Activated T-cell treated with anti-CD3 and anti-CD28 coated beads for 4 hours (primary cell): ENCODE data around the gene PTPRT.

ENCODE experiments used
- DNase-seq: peaks from one replicate; pipeline ENCODE4 v3.0.0-alpha.2; 2020

PTPRT gene

DNA sequence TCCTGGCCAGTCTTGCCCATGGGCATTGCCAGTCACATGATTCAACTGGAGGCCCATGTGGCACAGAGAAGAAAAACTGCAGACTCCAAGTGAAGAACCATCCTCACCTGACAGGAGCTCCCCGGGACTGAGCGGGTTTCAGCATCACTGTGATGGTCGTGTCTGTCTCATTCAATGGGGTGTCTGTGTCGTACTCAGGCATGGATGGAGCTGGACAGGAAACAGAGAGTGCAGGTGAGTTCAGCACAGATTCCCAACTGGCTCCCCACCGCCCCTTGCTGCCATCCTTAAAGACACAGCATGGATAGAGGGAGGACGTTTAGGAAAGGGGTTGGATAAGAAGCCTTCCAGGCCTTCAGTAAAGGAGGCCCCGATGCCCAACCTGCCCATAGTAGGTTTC lies 839.2 kb downstream of the PTPRT start:
- DNase-seq, result no peak

DNA sequence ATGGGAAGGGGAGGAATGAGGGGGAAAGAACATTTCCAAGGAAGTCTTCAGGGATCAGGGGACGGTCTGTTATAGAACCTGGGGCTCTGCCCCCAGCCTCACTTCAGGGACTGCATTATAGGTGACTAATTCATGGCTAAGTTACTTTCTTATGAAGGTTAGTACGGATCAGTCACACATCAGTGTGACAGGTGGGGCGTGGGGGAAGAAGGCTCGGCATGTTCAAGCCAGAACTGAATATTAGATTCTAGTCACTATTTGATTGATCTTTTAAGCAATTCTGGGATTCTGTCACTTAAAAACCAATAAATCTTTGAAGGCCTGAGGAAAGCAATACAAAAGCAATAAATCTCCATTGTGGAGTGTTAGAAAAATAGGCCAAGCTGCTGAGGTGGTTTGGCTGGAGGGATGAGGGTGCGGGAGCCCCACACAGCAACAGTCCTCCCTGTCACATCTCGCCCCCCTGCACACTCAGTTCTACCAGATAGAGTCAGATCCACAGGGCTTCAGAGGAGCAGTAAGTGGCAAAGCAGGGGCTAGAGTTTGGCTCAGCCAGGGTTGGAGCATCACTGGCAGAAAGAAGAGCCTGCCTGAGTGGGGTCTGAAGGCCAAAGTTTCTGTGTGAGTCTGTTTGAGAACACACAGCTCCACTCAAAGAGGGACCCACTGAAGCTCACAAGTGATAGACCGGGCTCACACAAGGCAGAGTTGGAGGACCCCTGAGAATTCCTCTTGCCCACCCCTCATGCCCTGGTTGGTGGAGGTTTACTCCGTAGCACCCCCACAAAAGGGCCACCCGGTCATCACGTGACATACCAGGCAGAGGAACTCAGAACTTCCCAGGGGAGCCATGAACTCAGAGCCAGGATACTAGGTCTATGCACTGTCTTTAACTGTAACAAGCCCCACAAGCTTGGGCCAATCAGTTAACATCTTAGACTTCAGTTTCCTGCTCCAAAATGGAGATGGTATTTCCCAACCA lies 843.2 kb downstream of the PTPRT start:
- no peak for DNase-seq

DNA sequence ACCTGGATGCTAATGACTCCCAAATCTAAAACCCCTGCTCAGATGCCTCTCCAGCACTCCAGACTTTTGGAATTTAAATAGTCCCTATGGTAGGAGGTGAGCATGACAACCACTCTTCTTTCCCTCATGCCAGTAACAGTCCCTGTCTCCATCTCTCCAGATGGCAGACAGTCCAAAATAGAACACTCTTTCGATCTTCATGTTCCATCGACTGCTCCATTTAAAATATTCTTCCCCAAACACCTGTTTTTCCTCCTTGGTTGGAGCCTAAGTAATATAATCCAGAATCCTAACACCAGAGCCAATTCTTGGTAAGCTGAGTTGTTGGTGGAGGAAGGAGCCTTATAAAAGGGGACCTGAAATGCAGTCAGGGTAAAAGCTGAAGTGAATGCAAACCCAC lies 848.1 kb downstream of the PTPRT start:
- DNase-seq, result no peak

DNA sequence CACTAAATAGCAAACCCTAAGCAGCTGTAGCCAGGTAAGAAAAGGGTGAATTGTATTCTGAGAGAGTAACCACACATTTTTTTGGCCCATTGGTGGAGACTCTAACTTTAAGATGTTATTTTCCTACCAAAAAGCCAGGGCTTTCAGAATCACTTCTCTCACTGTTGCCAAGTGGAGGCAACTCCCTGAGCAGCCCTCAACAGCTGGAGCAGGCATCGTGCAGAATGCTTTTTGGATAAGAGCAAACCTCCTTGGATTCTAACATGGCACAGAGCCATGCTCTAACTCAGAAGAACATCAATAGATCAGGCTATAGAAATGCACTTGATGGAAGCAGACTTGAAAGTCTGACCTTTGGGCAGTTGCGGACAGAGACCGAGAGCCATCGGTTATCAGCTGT lies 849.3 kb downstream of the PTPRT start:
- DNase-seq, result no peak

DNA sequence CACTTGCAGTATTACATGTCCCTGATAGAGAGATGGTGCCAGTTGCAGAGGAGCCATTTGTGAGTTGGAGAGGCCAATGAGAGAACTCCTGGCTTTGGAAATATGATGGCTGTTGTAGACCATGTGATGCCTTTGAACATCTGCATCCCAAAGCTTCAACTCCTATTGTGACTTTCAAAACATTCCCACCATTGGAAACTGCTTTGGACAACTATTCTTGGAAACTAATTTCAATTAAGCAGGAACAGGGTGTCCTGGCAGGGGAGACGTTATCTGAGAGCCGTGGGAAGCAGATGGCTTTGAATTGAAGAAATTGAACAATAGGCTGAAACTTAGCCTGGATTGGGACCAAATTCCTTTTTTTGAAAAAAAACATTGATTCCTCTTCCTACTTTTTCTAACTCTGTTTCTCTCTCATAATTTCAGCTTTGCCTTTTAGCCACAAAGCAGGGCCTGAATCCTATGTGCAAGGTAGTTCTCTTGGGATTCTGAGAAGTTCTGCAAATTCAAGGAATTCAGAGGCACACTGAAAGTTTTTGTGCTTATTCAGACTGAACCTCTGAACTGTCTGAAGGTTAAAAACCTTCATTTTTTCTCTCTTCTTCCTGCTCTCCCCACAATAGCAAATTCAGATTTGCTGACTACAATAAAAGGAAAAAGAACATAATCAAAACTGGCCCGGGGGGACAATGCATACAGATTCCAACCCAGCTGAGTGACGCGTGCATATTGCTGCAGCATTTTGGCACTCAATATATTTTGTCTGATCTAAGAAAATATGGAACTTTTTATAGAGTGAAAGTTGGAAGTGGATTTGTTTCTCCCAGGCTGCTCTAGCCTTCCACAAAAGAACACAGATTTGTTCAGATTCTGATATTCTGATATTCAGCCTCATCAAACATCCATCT lies 851.2 kb downstream of the PTPRT start:
- DNase-seq, result no peak

DNA sequence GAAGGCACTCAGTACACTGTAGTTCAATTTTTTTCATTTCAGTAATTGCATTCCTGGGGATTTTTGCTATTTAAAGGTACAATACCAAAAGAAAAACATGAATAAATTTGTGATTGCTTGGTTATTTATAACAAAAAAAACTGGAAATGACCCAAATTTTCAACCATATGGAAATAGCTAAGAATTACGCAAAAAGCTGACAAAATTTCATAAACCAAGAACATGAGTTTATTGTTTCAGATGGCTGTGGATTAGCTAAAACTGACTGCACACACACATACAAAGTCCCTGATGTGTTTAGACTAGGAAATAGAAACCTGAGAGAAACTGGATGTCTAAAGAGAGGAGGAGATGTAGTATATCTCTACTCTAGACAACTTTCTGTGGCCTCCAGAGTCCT lies 853.1 kb downstream of the PTPRT start:
- no peak for DNase-seq

DNA sequence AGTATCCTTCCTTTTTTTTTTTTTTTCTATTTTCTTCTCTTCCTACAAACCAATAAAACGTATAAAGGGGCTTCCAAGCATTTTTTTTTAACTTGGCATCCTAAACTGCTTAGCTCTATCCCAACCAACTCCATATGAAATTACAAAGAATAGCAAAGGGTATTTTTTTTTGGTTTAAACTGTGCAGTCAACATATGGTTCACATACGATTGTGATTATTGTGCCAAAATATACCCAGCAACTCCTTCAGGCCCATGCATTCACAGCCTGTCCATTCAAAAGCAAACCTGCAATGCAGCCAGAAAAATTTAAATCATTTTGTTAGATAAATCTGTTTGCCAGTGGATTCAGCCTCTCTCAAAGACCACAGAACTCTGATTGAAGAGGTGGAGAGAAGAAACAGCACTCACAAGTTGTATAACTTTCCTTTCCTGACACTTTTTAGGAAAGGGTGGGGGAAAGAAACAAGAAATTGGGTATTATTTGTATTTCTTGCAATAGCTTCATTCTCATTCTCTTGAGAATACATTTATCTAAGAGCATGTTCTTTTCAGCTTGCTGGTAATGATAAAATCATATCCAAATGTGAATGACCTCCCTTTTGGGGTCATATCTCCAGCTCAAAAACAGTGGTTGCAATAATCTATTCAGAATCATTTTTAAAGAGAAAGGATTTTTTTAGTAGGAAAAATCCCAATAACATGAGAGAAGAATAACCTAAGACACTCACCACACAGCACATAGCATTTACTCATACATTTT lies 870.3 kb downstream of the PTPRT start:
- no peak for DNase-seq

DNA sequence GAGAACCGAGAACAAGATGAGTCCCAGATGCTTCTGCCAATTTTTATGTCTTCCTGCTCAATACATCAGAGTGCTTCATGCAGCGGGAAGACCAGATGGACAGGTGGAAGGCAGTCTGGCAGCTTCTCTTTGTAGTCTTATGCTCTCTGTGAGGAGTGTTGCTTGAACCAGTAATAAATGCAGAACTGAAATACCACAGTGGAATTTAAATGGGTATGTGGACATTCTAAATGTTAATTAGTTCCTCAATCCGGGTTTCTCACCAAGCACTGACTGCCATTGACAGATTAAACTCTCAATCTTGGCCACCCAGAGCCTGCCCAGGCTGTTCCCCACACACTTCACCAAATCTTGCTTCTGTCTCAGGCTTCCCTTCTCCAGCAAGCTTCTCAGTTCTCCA lies 876.0 kb downstream of the PTPRT start:
- no peak for DNase-seq

DNA sequence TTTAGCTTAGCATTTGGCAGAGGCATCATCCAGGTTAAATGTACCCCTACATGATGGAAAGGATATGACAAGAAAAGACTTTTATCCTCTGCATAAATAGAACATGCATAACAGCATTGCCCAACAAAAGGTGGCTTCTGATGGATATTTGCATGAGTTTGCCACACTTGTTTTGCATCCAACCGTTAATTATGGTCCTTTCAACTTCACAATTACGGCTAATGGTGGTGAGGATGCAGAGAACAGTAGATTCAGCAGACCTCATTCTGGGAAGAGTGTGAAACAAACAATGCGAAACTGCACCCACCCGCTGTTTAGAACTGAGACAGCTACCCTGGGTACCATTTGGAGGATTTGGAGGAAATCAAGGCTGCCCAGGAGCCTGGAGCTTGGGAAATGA lies 880.7 kb downstream of the PTPRT start:
- no peak for DNase-seq

DNA sequence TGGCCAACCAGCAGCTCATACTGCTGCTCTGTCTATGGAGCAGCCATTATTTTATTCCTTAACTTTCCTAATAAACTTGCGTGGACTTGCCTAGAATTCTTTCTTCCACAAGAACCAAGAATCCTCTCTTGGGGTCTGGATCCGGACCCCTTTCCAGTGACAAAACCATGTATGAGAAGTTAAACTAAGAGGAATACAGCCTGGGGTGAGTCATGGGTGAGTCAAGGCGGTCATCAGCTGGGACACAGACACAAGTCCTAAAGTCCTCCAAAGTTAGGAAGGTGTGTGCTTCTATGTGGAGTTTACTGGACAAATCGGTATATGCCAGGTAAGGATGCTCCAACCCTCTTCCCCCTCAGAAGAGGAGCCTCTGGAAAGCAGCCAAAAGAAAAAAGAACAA lies 881.5 kb downstream of the PTPRT start:
- DNase-seq, result no peak

DNA sequence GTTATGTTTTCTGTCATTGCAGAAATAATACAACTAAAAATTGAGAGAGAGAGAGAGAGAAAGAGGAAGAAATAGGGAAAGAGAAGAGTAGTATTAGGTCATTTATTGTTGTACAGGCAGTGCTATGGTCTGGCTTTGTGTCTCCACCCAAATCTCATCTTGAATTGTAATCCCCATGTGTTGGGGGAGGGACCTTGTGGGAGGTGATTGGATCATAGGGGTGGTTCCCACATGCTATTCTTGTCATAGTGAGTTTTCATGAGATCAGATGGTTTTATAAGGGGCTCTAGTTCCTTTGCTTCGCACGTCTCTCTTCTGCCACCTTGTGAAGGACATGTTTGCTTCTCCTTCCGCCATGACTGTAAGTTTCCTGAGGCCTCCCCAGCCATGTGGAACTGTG lies 894.1 kb downstream of the PTPRT start:
- no peak for DNase-seq

DNA sequence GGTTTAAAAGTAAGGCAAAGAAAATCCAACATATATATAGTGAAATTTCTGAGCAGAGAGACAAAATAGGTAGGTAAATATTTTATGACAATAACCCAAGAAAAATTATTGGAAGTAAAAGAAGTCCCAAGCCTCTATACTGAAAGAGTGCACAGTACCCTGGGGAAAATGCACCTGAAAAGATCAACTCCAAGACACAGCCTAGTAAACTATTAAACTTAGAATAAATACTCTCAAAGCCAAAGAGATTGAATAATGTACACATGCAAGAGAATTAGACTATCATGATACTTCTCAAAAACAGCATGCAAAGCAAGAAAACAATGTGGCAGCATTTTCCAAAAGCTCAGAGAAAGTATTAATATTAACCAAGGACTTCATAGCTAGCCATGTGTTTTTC lies 894.7 kb downstream of the PTPRT start:
- no peak for DNase-seq

DNA sequence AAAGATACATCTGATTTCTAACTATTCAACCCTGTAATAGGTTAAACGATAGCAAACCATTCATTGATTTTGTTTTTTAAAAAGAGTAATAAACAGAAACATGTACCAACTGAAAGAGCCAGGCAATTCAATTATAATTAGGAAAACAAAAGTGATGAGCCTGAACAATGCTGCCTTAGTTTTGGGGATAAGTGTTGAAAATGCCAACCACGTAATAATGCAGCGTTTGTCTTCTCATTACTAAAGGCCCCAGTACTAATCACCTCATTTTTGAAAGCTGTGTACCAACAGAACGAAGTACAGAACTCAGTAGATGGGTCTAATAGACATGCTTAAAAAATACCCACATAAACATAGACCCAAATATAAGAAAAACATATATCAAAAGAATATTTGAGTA lies 907.9 kb downstream of the PTPRT start:
- no peak for DNase-seq

DNA sequence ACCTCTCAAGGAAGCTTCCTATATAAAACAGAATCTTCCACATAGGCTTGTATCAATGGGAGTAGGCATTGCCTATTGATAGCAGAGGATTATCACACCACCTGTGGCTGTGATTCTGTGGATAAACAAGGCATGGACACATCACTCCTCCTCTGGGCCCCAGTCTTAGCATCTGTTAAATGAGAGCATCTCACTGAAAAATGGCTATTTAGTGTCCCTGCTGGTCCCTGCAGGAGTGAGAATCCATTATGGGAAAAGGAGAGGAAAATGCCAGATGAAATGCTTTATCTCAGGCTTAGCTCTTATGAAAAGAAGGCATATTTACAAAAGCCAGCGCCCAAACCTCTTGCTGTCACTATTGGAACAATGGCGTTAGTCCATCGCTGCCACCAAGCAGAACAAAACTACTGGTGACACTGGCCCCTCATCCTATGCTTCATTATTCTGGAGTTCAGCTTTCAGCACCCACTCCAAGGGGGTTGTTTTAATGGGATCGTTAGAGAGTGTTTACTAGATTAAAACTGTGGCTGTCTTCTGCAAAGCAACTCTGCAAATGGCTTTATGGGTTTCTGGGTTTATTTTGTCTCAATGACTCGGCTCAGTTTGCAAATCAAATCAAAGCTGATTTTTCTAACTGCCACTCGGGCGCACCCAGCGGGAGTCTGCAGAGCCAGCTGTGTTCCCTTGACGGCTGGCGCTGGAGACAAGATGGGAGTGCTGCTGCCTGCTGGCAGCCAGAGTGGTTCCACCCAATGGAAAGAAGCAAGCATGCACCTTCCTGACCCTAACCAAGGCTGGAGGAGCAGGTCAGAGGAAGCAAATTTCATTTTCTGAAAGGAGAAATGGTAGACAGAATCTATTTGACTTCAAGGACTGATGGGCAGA lies 912.7 kb downstream of the PTPRT start:
- no peak for DNase-seq

DNA sequence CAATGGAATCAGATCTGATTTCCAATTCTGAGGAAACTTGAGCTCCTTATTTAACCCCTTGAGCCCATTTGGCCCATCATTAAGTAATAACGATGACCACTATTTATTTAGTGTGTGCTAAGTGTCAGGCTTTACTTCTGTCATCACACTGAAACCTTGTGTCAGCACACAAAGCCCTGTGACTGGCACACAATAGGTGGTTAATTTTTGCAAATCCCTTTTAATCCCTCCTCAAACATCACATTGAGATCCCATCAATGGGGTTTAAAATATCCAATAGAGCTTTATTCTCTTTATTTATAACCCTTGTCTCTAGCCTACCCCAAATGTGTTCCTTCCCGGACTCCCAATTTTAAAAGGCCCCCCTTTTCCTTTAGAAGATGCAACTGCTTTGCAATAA lies 914.7 kb downstream of the PTPRT start:
- DNase-seq, result no peak

DNA sequence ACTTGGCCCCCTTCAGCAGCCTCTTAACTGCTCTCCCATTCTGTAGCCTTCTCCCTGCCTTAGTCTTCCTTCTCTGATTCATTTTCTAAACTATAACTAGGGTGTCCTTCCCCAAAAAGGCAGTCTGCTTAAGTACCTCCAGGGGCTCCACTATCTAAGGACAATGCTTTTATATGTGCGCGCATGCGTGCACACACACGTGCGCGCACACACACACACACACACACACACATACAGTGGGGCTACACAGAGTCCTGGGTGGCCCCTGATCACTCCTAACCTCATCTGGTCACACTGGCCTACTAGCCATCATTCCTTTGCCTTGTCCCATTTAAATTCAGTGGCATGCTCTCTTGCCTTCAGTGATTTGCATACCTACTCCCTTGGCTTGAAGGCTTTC lies 917.2 kb downstream of the PTPRT start:
- no peak for DNase-seq

DNA sequence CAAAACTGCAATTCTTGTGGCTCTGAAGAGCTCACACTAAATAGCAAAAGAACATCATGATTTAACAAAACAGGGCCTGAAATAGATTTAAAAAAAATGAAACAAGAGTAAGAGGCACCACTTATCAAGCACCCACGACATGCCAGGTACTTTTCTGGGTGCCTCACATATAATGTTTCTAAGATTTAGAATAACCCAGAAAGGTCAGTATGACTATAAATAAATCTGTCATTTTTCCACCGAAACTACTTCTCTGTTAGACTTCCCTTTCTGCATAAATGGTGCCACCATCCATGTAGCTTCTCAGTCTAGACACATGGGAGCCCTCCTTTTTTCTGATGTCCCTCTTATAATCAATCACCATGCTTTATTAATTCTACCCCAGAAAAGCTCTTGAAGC lies 919.2 kb downstream of the PTPRT start:
- DNase-seq, result no peak

DNA sequence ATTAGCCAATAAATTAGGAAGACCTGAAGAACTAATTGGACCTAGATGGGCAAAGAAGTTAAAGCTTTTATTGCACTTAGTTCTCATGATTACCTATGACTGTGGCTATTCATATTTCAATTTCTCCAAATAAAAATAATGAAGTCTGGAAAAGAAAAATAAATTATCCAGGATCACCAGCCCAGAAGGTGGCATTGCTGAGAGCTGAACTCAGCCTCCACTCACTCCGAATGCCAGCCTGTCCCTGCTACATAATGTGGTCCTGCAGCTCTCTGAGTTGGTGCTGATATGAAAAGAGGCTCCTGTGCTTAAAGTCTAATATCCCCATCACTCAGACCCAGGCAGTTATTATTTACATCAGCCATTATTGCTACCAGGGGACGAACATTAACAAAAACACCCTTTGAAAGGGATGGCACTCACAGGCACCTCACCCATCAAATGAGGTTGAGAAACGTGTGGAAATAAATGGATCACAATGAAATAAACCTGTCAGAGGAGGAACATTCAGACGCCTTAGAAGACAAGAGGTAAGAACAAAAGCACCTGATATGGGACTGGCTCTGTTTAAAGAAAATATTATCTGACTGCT lies 921.8 kb downstream of the PTPRT start:
- no peak for DNase-seq

DNA sequence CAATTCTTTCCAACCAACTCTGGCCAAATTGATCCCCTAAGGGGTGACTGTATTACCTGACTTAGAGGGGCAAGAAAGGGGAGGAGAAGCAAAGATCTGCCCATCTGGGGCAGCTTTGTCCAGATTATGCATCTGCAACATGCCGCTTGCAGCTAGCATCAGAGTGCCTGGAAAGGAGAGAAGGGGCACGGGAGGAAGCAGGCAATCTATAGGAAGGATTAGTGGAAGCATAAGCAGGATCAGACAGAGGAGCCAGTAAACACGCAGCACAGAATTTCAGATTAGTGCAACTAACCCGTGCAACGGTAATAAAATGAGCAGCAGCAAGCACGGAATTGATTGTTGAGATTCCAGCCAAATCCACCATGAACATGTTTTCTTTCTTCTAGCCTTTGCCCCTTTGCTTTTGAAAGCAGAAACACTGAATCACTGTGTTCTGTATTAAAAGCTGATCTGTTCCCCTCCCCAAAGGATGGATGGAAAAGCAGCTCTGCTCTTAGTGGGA lies 927.9 kb downstream of the PTPRT start:
- DNase-seq, result no peak

DNA sequence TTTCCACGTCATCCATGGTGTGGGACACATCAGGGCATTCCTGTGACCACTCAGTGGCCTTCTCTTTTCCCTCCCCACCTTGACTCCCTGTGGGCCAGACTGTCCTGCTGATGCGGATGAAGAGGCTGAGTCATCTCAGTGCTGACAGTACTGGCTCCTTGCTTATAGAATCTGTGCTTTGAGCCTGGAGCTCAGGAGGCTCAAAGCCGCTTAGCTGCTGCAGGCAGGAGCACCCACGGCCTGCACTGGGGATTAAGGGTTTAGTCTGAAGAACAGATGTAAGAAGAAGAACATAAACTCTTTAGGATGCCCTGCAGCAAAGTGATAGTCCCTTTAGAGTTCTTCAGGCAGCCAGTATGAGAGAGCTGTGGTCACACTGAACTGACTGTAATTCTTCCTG lies 929.5 kb downstream of the PTPRT start:
- no peak for DNase-seq

DNA sequence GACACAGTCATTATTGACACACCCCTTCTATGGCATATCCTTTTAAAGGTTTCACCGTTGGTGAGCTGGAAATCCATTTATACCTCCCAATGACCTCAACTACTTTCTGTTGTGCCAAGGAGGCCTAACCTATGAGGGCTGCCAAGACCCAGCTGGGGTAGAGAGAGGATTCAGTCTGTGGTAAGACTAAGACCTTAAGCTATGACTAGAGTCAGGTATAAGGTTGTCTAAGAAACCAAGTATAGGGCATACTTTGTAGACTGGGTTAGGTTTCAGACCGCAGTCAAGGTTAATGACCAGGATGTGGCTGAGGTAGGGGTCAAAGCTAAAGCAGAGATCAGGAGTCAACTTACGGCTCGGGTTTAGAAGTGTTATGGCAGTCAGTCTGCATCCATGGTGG lies 930.3 kb downstream of the PTPRT start:
- DNase-seq, result no peak
